Left lung (tissue), 10 donors: Measurements from ENCODE around the gene ACTRT3. TPM values are rescaled to one million over a fixed set of nuclear protein-coding genes. Genes with fewer than 3 reads are reported as not detected.

Experiments used
- ATAC-seq: fragments of 200-7000 bp; cut with Tn5 transposase; one replicate; pipeline ENCODE4 v1.9.1; 2020; ENCODE audit warnings: moderate library complexity
- DNase-seq, 4 donors: peaks; one replicate each; pipeline ENCODE4 v3.0.0-alpha.2; 2013 to 2020
- H3K27ac ChIP-seq, 2 donors: fragments of 200-600 bp; sonication (generic) in 1 of 2; one replicate each; pipeline versions ENCODE4 v1.5.0 to v1.8.0; 2020 to 2021
- H3K27me3 ChIP-seq, 2 donors: fragments of 200-600 bp; sonication (generic) in 1 of 2; one replicate each; pipeline versions ENCODE4 v1.5.0 to v1.8.0; 2020 to 2021
- H3K36me3 ChIP-seq, 2 donors: fragments of 200-600 bp; sonication (generic) in 1 of 2; one replicate each; pipeline versions ENCODE4 v1.5.0 to v1.8.0; 2020 to 2021
- H3K4me1 ChIP-seq, 2 donors: fragments of 200-600 bp; one replicate each; pipeline ENCODE4 v1.8.0; 2021
- H3K4me3 ChIP-seq, 2 donors: fragments of 200-600 bp; sonication (generic) in 1 of 2; one replicate each; pipeline versions ENCODE4 v1.5.0 to v1.8.0; 2020 to 2021; ENCODE audit warnings: mild to moderate bottlenecking in 1 of 2
- H3K9me3 ChIP-seq, 2 donors: fragments of 200-600 bp; sonication (generic) in 1 of 2; one replicate each; pipeline versions ENCODE4 v1.5.0 to v1.8.0; 2020 to 2021
- intact Hi-C, 2 donors: fragments of 100-400 bp; cut with DNase I; formaldehyde crosslinking; loops; one replicate each; pipeline versions ENCODE4 v1.11.2 to v1.14.2; 2022
- polyA plus RNA-seq, 6 donors: library from polyadenylated mRNA; unstranded; fragments of 120-200 nt; gene quantifications; one replicate each; pipeline ENCODE4 v1.2.1, GENCODE V29; 2013; ENCODE audit not compliant: insufficient read length in 6 of 6
- total RNA-seq, 2 donors: library from RNA; stranded (reverse); fragmentation: NEBNext Ultra II Directional; extraction: Animal tissue kit (Norgen Biotek cat#: 25700); gene quantifications; one replicate each; pipeline ENCODE4 v1.2.1, GENCODE V29; 2021
- TF ChIP-seq, protein P1 (sequence below), 2 donors: fragments of 200-600 bp; sonication (generic) in 1 of 2; IDR thresholded peaks; one replicate each; pipeline versions ENCODE4 v1.5.0 to v1.8.0; 2021; ENCODE audit warnings: antibody characterized with exemption in 2 of 2
- donor health status: DM: no; HTN: yes; CAD: no.
- donor health status: DM: no; HTN: no; CAD: no.

The ACTRT3 gene
- total and polyA plus RNA-seq, 8 donors = 1.5 to 3.5 (median 2.7) TPM

DNA sequence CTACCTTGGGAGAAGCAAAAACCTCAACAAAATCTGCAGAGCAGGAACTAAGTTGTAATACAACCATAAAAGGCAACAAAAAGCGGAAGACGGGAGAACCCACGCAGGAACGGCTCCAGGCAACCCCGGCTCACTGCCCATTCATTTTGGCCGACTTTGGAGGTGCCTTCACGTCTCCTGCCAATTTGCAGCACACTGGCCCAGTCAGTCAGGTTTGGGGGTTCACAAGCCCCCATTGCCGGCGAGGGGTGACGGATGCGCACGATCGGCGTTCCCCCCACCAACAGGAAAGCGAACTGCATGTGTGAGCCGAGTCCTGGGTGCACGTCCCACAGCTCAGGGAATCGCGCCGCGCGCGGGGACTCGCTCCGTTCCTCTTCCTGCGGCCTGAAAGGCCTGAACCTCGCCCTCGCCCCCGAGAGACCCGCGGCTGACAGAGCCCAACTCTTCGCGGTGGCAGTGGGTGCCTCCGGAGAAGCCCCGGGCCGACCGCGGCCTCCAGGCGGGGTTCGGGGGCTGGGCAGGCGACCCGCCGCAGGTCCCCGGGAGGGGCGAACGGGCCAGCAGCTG lies 5.0 kb downstream of the ACTRT3 start:
- DNase-seq = peak; percentile 53 to 93 (median 67)
- Histone ChIP-seq H3K36me3 (no peaks in the 10 kb centered on the region), H3K4me1 (peaks cover 0 to 15% of the 10 kb centered on the region in 2 donors), H3K4me3 (peak overlapping the region; percentile 60 to 85), H3K27ac (peak overlapping the region; percentile 98 to 99), H3K9me3 (peaks cover 0 to 3% of the 10 kb centered on the region in 2 donors), H3K27me3 (no peaks in the 10 kb centered on the region)
- TF ChIP-seq, protein P1, sequence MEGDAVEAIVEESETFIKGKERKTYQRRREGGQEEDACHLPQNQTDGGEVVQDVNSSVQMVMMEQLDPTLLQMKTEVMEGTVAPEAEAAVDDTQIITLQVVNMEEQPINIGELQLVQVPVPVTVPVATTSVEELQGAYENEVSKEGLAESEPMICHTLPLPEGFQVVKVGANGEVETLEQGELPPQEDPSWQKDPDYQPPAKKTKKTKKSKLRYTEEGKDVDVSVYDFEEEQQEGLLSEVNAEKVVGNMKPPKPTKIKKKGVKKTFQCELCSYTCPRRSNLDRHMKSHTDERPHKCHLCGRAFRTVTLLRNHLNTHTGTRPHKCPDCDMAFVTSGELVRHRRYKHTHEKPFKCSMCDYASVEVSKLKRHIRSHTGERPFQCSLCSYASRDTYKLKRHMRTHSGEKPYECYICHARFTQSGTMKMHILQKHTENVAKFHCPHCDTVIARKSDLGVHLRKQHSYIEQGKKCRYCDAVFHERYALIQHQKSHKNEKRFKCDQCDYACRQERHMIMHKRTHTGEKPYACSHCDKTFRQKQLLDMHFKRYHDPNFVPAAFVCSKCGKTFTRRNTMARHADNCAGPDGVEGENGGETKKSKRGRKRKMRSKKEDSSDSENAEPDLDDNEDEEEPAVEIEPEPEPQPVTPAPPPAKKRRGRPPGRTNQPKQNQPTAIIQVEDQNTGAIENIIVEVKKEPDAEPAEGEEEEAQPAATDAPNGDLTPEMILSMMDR (IDR thresholded peaks at IDR 0.05) = peak in 1 of 2 donors; percentile 5
- intact Hi-C loops = no loop called here
- ATAC-seq = peak; percentile 68

DNA sequence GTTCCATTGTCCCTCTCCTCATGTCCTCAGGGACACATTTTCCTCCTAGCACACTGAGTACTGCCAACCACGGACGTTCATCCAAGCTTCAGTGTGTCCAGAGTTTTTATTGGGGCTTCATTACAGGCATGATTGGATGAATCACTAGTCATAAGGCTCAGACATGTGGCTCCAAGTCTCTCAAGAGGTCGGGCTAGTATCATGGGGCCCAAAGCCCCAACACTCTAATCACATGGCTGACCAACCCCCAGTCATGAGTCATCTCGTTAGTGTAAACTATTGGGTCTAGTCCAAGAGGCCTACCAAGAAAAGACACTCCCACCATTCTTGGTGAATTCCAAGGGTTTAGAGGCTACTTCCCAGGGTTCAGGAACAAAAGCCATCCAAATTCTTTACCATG lies 8.9 kb downstream of the ACTRT3 start:
- no peak overlapping the region for H3K4me3 ChIP-seq
- H3K27ac ChIP-seq = no peak overlapping the region
- DNase-seq (no peak), ATAC-seq (no peak)
- no peaks in the 10 kb centered on the region for H3K36me3 ChIP-seq
- no peaks in the 10 kb centered on the region for H3K27me3 ChIP-seq
- intact Hi-C loops = no loop called here
- TF ChIP-seq, protein P1 (IDR thresholded peaks at IDR 0.05) = no peak
- no peaks in the 10 kb centered on the region for H3K9me3 ChIP-seq
- peaks cover 0 to 15% of the 10 kb centered on the region in 2 donors for H3K4me1 ChIP-seq

- peaks cover 0 to 15% of the 10 kb centered on the region in 2 donors for H3K4me1 ChIP-seq
- H3K9me3 ChIP-seq = no peaks in the 10 kb centered on the region
- no peaks in the 10 kb centered on the region for H3K36me3 ChIP-seq
- intact Hi-C loops = no loop called here
- TF ChIP-seq, protein P1 (IDR thresholded peaks at IDR 0.05) = no peak
- no peak for DNase-seq
- no peaks in the 10 kb centered on the region for H3K27me3 ChIP-seq
- no peak for ATAC-seq
- H3K4me3 ChIP-seq = no peak overlapping the region
- no peak overlapping the region for H3K27ac ChIP-seq
Measured at GRCh38 chr3:169759256-169759655, 10.1 kb downstream of the ACTRT3 start.

- H3K4me1 ChIP-seq = peaks cover 0 to 7% of the 10 kb centered on the region in 2 donors
- no peak for DNase-seq
- H3K36me3 ChIP-seq = no peaks in the 10 kb centered on the region
- ATAC-seq = no peak
- no peaks in the 10 kb centered on the region for H3K9me3 ChIP-seq
- TF ChIP-seq, protein P1 (IDR thresholded peaks at IDR 0.05) = no peak
- H3K27ac ChIP-seq = no peak overlapping the region
- no peak overlapping the region for H3K4me3 ChIP-seq
- H3K27me3 ChIP-seq = no peaks in the 10 kb centered on the region
- intact Hi-C loops = no loop called here
Measured at GRCh38 chr3:169758359-169758994, 10.9 kb downstream of the ACTRT3 start.

DNA sequence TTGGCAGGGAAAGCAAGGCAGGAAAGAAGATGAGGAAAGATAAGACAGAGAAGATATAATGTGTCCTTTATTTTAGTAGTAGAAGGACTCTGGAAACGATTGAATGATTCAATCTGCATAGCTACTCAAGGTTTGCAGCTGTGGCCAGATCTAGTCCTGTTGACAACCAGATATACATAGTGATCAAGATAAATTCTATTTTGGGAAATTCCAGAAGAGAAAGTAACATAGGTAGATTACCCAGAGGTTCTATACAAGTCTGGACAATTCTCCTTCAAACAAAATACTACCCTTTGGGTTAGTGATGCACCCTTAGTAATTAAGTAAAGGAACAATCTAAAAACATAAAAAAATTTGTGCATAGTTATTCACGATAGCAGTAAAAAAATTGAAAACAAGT lies 13.9 kb downstream of the ACTRT3 start:
- ATAC-seq (no peak), DNase-seq (no peak)
- H3K4me3 ChIP-seq = no peak overlapping the region
- no peaks in the 10 kb centered on the region for H3K9me3 ChIP-seq
- H3K36me3 ChIP-seq = no peaks in the 10 kb centered on the region
- H3K27me3 ChIP-seq = no peaks in the 10 kb centered on the region
- TF ChIP-seq, protein P1 (IDR thresholded peaks at IDR 0.05) = no peak
- intact Hi-C loops = no loop called here
- H3K27ac ChIP-seq = no peak overlapping the region
- H3K4me1 ChIP-seq = no peaks in the 10 kb centered on the region
